HG03108 (cell line): ENCODE results near the gene MCL1.
"Not testable (repeated sequence)": the region's sequence is repeated elsewhere in the genome, so short reads cannot be mapped to it uniquely, and the experiment has no call there.

Experiments used
- ATAC-seq: cut with Tn5 transposase; IDR thresholded peaks from one replicate; pipeline ENCODE4 v1.9.1; 2021; ENCODE audit warnings: moderate library complexity; ENCODE audit not compliant: unreplicated experiment

MCL1 gene

DNA sequence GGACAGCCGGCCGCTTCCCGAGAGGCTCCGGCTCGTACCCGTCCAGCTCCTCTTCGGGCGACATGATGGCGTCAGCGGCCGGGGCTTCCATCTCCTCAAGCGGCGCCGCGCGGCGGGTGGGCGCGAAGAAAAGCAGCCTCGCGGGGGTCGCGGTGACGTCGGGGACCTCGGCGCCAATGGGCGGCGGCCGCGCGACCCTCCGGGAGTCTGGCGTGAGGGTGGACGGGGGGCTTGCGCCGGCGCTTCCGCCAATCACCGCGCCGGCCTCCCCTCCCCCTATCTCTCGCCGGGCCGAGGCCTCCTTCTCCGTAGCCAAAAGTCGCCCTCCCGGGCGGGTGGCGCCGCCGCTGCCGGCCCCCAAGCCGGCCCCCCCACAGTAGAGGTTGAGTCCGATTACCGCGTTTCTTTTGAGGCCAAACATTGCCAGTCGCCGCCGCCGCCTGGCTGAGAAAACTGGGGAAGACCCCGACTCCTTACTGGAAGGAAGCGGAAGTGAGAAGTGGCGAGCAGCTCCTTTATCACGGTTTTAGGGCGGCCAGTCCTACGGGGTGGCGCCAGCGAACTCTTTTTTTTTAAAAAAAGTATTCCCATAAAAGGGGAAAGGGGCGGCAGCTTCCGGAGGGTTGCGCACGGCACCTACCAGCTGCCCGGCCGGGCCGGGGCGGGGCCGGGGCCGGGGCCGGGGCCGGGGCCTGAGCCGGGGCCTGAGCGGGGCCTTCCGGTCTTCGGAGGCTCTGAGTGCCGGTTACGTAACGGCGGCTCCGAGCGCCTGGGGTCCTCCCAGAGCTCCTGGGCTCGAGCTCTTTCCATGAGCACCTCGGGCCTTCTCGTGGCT, at the start of gene MCL1:
TSS of gene MCL1 (minus strand) at position 501 of the 835 bp plus-strand sequence. CDS start at position 421, 80 bp downstream.
- peak; percentile 85 for ATAC-seq

- ATAC-seq: no peak
These were observed 49.3 kb upstream of the MCL1 start for GRCh38 chr1:150628766-150629114.

DNA sequence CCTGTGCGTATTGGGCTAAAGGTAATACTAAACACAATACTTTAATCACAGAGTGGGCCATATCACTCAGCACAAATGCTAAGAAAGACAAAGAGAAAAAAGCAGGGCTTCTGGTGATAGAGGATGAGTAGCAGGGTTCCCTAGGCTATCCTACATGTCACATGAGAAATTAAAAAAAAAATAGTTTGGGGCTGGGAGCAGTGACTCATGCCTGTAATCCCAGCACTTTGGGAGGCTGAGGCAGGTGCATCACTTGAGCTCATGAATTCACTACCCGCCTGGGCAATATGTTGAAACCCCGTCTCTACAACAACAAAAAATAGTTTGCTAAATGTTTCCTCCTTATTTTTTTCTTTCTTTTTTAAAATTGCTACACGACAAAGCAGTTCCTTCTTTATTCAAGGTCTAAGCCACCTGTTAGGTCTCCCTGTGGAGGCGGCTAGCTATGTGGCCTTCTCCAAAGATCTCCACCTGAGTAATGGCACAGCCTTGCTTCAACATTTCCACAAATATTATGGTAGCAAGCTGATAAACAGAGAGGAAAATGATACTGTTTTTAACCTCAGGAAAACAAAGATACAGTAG, 48.5 kb upstream of the MCL1 start:
- no peak for ATAC-seq

GRCh38 chr1:150626150-150626549, 46.7 kb upstream of the MCL1 start:
- ATAC-seq: no peak

GRCh38 chr1:150624546-150624945, 45.1 kb upstream of the MCL1 start:
- ATAC-seq: not testable (repeated sequence)

- not testable (repeated sequence) for ATAC-seq
These were observed 44.7 kb upstream of the MCL1 start for GRCh38 chr1:150624134-150624533.

DNA sequence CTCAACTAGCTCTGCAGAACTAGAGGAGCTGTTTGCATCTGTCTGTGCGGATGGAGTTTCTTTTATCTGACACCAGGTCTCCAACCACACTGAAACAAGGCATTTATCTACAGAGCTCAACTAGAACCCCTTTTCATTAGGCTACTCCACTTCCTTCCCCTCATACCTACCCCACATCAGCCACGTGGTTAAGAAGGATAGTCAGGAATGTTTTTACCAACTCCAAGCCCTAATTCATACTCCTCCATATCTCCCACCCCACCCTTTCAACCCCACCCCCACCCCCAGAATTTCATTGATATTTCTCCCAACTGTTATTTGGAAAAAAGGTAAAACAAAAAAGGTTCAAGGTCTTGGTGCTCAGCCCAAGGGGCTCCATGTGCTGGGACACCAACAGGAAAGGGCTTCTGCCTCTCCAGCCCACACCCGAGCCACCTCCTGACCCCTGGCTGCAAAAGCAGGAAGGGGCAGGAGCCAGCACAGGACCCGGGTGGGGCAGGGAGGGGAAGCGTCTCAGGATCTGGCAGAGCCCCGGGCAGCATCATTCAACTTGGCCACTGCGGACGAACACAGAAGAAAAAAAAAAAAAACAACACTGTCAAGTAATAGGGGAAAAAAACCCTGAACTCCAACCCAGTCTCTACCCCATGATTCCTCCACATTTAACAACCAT, 43.0 kb upstream of the MCL1 start:
- no peak for ATAC-seq

DNA sequence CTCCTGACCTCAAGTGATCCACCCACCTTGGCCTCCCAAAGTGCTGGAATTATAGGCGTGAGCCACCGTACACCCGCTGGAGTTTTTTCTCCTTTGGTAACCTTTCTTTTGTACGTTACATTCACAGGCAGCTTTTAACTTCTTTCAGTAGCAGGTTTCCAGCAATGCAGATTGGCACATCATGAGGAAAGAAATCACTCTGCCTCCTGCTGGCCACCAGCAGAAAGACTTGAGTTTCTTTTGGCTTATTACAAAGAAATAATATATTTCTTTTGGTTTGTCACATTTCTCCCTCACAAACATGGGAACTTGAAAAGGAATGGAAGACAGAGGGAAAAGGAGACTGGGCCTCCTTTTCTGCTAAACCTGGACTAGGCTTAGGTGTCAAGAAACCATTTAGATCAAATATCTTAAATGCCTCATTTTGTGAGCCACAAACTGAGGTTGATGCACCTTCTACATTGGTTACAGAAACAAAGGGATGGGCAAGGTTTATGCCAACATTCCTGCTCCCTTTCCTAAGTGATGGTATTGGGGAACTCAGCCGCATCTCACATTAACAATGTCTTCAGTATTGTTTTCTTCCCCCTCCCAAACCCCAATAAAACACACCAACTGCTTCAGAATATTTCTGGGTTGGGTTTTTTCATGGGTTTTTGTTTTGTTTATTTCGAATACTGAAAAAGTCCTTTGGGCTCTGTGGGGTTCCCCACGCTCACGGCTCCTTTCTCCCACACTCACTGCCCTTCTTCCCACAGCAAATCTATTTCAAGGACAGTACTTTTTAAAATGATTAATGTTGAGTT, 42.3 kb upstream of the MCL1 start:
- no peak for ATAC-seq

DNA sequence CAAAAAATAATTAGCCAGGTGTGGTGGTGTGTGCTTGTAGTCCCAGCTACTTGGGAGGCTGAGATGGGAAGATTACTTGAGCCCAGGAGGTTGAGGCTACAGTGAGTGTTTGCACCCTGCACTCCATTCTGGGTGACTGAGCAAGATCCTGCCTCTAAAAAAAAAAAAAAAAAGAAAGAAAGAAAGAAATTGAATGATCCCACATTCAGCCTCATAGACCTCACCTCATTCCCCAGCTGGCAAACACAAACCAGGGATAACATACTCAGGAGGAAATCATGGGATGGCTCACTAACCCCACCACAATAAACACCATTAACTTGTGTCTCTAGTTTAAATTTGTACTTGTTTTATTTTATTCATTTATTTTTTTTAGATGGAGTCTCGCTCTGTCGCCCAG, 41.5 kb upstream of the MCL1 start:
- ATAC-seq: no peak

- no peak for ATAC-seq
These were observed 40.4 kb upstream of the MCL1 start for GRCh38 chr1:150619576-150620509.

- ATAC-seq: no peak
These were observed 36.2 kb upstream of the MCL1 start for GRCh38 chr1:150615346-150616201.

- no peak for ATAC-seq
These were observed 33.9 kb upstream of the MCL1 start for GRCh38 chr1:150613061-150613920.

GRCh38 chr1:150612014-150612345, 32.6 kb upstream of the MCL1 start:
- ATAC-seq: no peak

- no peak for ATAC-seq
These were observed 31.2 kb upstream of the MCL1 start for GRCh38 chr1:150610576-150610975.

DNA sequence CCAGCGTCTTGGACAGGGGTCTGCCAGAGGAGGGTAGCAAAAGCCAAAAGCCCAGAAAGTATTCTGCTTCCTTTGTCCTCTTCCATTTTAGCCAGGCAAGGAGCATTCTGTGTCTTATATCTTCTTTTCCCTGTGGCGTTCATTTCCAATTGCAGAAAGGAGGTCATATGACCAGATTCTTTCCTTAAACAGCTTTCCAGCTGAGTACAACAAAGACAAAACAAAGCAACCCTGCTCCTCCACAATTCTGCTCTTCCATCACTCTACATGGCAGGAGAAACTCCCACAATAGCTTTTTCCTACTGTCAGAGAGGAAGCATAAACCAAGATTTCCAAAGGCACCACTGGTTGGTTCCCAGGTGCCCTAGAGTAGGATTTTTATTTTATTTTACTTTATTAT, 30.3 kb upstream of the MCL1 start:
- no peak for ATAC-seq

GRCh38 chr1:150606463-150607142, 27.2 kb upstream of the MCL1 start:
- no peak for ATAC-seq

GRCh38 chr1:150605451-150605731, 26.0 kb upstream of the MCL1 start:
- ATAC-seq: not testable (repeated sequence)

DNA sequence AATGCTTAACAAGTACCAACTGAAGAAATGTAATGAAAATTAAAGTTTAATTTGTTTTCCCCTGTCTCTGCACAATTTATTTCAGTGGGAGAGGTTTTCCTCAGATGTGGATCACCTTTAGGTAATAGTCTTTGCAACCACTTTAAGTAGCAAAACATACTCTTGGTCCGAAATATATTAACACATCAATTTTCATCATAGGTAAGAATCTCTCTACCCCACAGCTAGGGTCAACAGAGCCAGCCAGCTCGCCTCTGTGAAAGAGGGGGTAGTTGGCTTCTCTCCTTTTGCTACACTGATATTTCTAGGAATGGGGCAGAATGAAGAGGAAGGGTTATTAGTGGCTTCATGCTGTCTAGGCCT, 24.8 kb upstream of the MCL1 start:
- ATAC-seq: no peak
